ENCODE data around the gene ITSN1.

GRCh38 chr21:33890187-33890586 is 247.9 kb downstream of the ITSN1 start:
- TF ChIP-seq, protein P1, sequence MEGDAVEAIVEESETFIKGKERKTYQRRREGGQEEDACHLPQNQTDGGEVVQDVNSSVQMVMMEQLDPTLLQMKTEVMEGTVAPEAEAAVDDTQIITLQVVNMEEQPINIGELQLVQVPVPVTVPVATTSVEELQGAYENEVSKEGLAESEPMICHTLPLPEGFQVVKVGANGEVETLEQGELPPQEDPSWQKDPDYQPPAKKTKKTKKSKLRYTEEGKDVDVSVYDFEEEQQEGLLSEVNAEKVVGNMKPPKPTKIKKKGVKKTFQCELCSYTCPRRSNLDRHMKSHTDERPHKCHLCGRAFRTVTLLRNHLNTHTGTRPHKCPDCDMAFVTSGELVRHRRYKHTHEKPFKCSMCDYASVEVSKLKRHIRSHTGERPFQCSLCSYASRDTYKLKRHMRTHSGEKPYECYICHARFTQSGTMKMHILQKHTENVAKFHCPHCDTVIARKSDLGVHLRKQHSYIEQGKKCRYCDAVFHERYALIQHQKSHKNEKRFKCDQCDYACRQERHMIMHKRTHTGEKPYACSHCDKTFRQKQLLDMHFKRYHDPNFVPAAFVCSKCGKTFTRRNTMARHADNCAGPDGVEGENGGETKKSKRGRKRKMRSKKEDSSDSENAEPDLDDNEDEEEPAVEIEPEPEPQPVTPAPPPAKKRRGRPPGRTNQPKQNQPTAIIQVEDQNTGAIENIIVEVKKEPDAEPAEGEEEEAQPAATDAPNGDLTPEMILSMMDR (IDR thresholded peaks at IDR 0.05 in 4 of 5, conservative IDR thresholded peaks at IDR 0.05 in 1 of 5) = no peak
- TF ChIP-seq POLR2A (IDR thresholded peaks at IDR 0.05) = no peak

Measured in gastrocnemius medialis (tissue), 4 donors.